Measurements from ENCODE around the gene ART1. TPM values are rescaled to one million over a fixed set of nuclear protein-coding genes. Genes with fewer than 3 reads are reported as not detected.
"Not testable (repeated sequence)": the region's sequence is repeated elsewhere in the genome, so short reads cannot be mapped to it uniquely, and the experiment has no call there.

Gene ART1
- total RNA-seq, 1 donor from 2014 or later = 2.3 TPM

- intact Hi-C loops (cut with DNase I) = no loop called here
- peak; percentile 84 for DNase-seq
- ATAC-seq (ENCODE audit: poor library complexity) = peak; percentile 55
Measured at GRCh38 chr11:3626250-3626960, 18.5 kb upstream of the ART1 start.

- intact Hi-C loops (cut with DNase I) = no loop called here
- ATAC-seq (ENCODE audit: poor library complexity) = no peak
- no peak for DNase-seq
Measured at GRCh38 chr11:3627291-3627690, 17.6 kb upstream of the ART1 start.

- ATAC-seq (ENCODE audit: poor library complexity) = peak; percentile 41
Measured at GRCh38 chr11:3631331-3631730, 13.6 kb upstream of the ART1 start.

GRCh38 chr11:3632070-3632660 lies 12.8 kb upstream of the ART1 start:
- no peak for DNase-seq
- no peak for ATAC-seq (ENCODE audit: poor library complexity)
- intact Hi-C loops (cut with DNase I) = no loop called here

More at GRCh38 chr11:3631331-3631730, 13.6 kb upstream of the ART1 start:
- DNase-seq = no peak
- intact Hi-C loops (cut with DNase I) = no loop called here

GRCh38 chr11:3635641-3636375 lies 9.1 kb upstream of the ART1 start:
- DNase-seq = no peak
- no peak for ATAC-seq (ENCODE audit: poor library complexity)
- intact Hi-C loops (cut with DNase I) = no loop called here

GRCh38 chr11:3637201-3637600 lies 7.7 kb upstream of the ART1 start:
- no peak for DNase-seq
- ATAC-seq (ENCODE audit: poor library complexity) = no peak
- intact Hi-C loops (cut with DNase I) = no loop called here

- DNase-seq = no peak
- intact Hi-C loops (cut with DNase I) = no loop called here
- no peak for ATAC-seq (ENCODE audit: poor library complexity)
Measured at GRCh38 chr11:3638513-3638912, 6.4 kb upstream of the ART1 start.

- DNase-seq = no peak
- no peak for ATAC-seq (ENCODE audit: poor library complexity)
- intact Hi-C loops (cut with DNase I) = no loop called here
Measured at GRCh38 chr11:3639841-3640240, 5.1 kb upstream of the ART1 start.

GRCh38 chr11:3641191-3641590 lies 3.7 kb upstream of the ART1 start:
- intact Hi-C loops (cut with DNase I) = no loop called here
- DNase-seq (no peak), ATAC-seq (ENCODE audit: poor library complexity) (no peak)

GRCh38 chr11:3641701-3642070 lies 3.2 kb upstream of the ART1 start, which contains the start of gene ART5:
Gene ART5, minus strand, starts transcription at chr11:3641992. Its CDS starts 130 bp downstream, at chr11:3641862.
- intact Hi-C loops (cut with DNase I) = no loop called here
- no peak for DNase-seq
- ATAC-seq (ENCODE audit: poor library complexity) = no peak

GRCh38 chr11:3642071-3642951 lies 2.6 kb upstream of the ART1 start:
- intact Hi-C loops (cut with DNase I) = no loop called here
- DNase-seq (peak; percentile 93), ATAC-seq (ENCODE audit: poor library complexity) (peak; percentile 93)

GRCh38 chr11:3643102-3643546 lies 1.8 kb upstream of the ART1 start:
- intact Hi-C loops (cut with DNase I); DNase-seq; ATAC-seq (ENCODE audit: poor library complexity): not testable (repeated sequence)

GRCh38 chr11:3645552-3645951 lies 624 bp downstream of the ART1 start:
- intact Hi-C loops (cut with DNase I) = no loop called here
- peak; percentile 4 for ATAC-seq (ENCODE audit: poor library complexity)
- DNase-seq = no peak

- intact Hi-C loops (cut with DNase I); ATAC-seq (ENCODE audit: poor library complexity); DNase-seq: not testable (repeated sequence)
Measured at GRCh38 chr11:3648843-3649242, 3.9 kb downstream of the ART1 start.

GRCh38 chr11:3649374-3649773 lies 4.4 kb downstream of the ART1 start:
- DNase-seq; intact Hi-C loops (cut with DNase I); ATAC-seq (ENCODE audit: poor library complexity): not testable (repeated sequence)

- DNase-seq; intact Hi-C loops (cut with DNase I); ATAC-seq (ENCODE audit: poor library complexity): not testable (repeated sequence)
Measured at GRCh38 chr11:3652514-3652913, 7.6 kb downstream of the ART1 start.

GRCh38 chr11:3655547-3655946 lies 10.6 kb downstream of the ART1 start:
- DNase-seq (no peak), ATAC-seq (ENCODE audit: poor library complexity) (no peak)
- intact Hi-C loops (cut with DNase I) = no loop called here

GRCh38 chr11:3657331-3657730 lies 12.4 kb downstream of the ART1 start:
- intact Hi-C loops (cut with DNase I); ATAC-seq (ENCODE audit: poor library complexity); DNase-seq: not testable (repeated sequence)

GRCh38 chr11:3658252-3658651 lies 13.3 kb downstream of the ART1 start:
- no peak for DNase-seq
- intact Hi-C loops (cut with DNase I) = no loop called here
- no peak for ATAC-seq (ENCODE audit: poor library complexity)
